Measurements from ENCODE around the gene DCAF11.

The DCAF11 gene

GRCh38 chr14:24115422-24116127, 998 bp downstream of the DCAF11 start:
- no peak for DNase-seq (ENCODE audit: low spot score)
- no peak for TF ChIP-seq CTCF (IDR thresholded peaks at IDR 0.05)
- Histone ChIP-seq H3K27ac (peak overlapping the region; percentile 96 to 98), H3K4me3 (peak overlapping the region; percentile 82)

DNA sequence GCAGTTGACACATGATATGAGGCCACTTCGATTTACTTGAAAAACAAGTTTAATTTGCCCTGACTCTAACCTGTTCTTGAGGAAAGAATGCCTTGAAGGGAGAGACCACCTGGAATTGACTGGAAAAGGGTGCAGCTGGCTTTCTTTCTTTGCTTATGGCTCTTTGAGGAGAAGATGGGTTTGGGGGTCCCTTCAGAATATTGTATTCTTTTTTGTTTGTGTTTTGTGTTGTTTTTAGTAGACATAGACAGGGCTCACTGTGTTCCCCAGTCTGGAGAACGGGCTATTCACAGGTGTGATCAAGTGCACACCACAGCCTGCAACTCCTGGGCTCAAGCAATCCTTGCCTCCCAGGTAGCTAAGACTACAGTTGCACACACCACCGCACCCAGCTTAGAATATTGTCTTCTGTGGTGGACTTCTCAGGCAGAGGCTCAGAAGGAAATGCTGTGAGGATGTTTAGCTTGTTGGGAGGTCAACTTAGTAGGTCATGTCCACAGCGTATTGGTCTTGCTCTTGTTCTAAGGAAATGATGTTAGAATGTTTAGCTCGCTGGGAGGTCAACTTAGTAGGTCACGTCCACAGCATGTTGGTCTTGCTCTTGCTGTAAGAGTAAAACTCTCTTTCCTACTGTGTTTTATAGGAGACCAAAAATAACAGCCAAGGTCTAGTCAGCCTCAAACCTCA, 1.7 kb downstream of the DCAF11 start:
- no peak for DNase-seq (ENCODE audit: low spot score)
- peak overlapping the region; percentile 82 for H3K4me3 ChIP-seq
- no peak overlapping the region for H3K27ac ChIP-seq

GRCh38 chr14:24117179-24117578, 2.6 kb downstream of the DCAF11 start:
- DNase-seq (ENCODE audit: low spot score): no peak
- no peak for TF ChIP-seq CTCF (IDR thresholded peaks at IDR 0.05)

More for the DNA sequence above, 1.7 kb downstream of the DCAF11 start:
- TF ChIP-seq CTCF (IDR thresholded peaks at IDR 0.05): no peak

DNA sequence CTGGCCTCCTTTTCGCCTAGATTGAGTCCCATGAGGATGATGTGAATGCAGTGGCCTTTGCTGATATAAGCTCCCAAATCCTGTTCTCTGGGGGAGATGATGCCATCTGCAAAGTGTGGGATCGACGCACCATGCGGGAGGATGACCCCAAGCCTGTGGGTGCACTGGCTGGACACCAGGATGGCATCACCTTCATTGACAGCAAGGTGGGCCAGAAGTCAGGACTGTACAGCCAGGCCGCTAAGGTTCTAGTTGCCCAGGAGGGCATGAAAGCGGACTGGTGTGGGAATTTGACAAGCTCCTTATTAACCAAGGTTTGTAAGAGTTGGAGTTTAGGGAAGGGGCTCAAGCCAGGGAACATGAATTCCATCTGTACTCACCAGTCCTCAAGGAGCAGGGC, 5.1 kb downstream of the DCAF11 start:
- no peak overlapping the region for H3K27ac ChIP-seq
- DNase-seq (ENCODE audit: low spot score): no peak
- TF ChIP-seq CTCF (IDR thresholded peaks at IDR 0.05): no peak
- no peak overlapping the region for H3K4me3 ChIP-seq

More at GRCh38 chr14:24117179-24117578, 2.6 kb downstream of the DCAF11 start:
- Histone ChIP-seq H3K27ac (no peak overlapping the region), H3K4me3 (no peak overlapping the region)

DNA sequence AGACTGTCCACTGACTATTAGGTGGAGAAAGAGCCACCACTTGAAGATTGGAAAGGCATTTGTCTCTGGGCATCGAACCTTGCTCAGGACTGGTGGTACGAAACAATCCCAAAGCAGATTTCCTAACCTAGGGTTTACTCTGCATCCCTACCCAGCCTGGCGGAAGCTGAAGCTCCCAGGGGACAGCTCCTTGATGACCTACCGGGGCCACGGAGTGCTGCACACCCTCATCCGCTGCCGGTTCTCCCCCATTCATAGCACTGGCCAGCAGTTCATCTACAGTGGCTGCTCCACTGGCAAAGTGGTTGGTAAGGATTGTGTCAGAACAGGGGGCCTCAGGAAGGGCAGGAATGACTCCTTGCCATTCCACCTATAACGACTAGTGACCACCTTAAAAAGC, 6.6 kb downstream of the DCAF11 start:
- no peak overlapping the region for H3K4me3 ChIP-seq
- TF ChIP-seq CTCF (IDR thresholded peaks at IDR 0.05): no peak
- H3K27ac ChIP-seq: no peak overlapping the region
- DNase-seq (ENCODE audit: low spot score): no peak

- DNase-seq (ENCODE audit: low spot score): no peak
- no peak overlapping the region for H3K4me3 ChIP-seq
- TF ChIP-seq CTCF (IDR thresholded peaks at IDR 0.05): no peak
- no peak overlapping the region for H3K27ac ChIP-seq
Observed at GRCh38 chr14:24122416-24122815, 7.8 kb downstream of the DCAF11 start.

DNA sequence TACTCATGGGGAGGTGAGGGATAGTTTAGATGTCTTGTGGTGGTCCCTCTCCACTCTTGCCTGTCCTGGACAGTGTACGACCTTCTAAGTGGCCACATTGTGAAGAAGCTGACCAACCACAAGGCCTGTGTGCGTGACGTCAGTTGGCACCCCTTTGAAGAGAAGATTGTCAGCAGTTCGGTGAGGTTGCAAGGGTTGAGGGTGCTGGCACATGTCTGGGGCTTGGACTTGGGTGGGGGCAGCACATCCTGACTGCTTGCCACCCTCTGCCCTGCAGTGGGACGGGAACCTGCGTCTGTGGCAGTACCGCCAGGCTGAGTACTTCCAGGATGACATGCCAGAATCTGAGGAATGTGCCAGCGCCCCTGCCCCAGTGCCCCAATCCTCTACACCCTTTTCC, 8.3 kb downstream of the DCAF11 start:
- no peak overlapping the region for H3K27ac ChIP-seq
- TF ChIP-seq CTCF (IDR thresholded peaks at IDR 0.05): no peak
- no peak overlapping the region for H3K4me3 ChIP-seq
- no peak for DNase-seq (ENCODE audit: low spot score)
